Activated gamma-delta T cell (primary cell): ENCODE data around the gene ASXL1.

Source experiments
- DNase-seq: peaks from one replicate; lab custom pipeline; 2025; lab: John Stamatoyannopoulos, UW

ASXL1 gene

DNA sequence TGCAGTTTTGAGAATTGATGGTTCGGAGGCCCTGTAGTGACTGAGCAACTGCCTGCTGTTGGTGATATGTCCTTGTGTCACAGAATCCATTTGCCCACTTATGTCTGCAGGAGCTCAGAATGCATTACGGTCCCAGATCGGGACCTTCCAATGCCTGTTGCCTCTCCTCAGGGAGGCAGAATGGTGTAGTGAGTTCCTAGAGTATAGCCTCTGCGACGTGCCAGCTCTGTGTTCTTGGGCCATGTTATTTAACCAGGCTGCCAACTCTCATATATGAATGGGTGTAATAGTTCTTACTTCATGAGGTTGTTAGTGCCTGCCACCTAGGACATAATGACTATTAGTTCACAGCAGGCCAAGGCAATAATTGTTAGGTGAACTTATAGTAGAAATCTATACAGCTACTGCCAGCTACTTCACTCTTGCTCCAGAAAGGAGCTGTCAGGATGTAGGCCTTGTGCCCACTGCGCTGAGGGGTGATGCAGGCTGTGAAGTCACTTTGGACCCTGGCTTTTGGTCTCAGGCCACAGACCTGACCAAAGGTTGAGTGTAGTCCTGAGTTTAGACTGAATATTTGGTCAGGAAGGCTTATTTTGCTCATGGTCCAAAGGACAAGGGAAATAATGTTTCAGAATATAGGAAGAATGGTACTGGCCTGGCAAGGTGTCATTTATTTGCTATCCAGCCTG lies 82.1 kb downstream of the ASXL1 start:
- no peak for DNase-seq

GRCh38 chr20:32440758-32441078 lies 82.6 kb downstream of the ASXL1 start:
- no peak for DNase-seq

DNA sequence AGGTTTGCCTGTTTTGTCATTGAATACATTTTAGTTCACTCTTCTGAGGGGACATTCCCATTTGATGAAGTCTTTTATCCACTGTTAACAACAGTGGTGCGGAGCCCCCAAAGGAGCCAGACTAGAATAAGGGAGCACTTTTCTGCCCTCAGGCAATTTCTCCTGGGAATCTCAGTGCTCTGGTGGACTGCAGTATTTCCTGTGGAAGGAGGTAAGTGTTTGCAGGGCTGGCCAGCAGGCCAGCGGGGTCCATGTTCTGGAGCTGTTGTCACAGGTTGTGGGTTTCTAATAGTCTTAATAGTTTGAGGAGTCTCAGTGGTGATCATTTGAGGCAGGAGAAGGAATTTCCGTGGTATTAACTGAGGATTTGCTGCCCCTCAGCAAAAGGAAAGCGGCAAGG lies 83.5 kb downstream of the ASXL1 start:
- no peak for DNase-seq

DNA sequence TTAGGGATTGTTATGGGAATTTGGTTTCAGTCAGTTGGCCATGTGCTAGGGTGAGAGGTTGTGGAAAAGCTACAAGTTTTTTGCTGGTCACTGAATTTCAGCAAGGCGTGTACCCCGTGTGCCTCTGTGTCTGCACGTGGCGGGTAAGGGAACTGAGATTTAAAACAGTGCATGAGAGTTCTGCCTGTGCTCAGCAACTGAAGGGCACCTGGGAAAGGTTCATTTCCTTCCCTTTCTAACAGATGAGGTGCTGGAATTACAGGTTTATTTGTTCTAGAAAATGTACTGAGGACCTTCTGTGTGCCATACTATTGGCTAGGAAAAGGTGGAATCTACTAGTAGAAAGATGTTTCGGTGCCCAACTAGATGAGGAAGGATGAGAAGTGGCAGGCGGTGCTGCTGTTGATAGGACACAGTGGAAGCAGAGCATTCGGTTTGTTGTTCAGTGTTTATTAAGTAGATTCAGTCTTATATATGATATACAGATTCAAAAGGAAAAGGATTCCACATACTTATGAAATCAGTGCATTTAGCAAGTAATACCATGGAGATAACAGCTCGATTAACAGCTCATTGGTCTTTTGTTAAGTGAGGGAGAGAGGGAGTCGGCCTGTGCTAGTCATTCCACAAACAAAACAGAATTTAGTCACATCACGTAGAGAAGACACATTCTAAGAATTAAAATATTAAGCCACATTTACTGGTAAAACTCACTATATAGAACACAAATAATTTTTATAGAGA lies 84.7 kb downstream of the ASXL1 start:
- DNase-seq, result no peak

DNA sequence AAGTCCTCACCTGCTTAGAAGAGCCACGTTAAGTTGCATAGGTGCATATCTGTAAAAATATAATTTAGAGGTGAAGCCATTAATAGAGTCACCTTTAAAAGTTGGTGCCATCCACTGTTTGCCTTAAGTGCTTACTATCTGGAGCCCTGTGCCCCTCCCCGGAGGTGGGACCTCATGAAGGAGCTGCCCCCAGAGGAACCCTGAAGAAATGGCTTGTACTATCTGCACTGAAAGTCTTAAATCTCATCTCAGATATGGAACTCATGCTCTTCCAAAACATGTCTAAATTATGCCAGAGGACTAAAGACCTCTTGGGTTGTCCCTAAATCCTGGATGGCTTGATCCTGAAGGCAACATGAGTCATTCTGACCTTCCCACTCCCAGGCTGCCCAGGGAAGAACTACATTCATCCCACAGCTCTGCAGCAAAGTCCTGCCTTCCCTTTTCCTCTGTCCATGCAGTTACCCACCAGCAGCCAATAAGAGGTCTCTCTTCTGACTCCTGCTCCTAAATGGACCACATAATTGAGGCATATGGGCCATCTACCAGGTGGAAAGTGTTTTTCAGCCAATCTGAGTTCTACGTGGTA lies 85.3 kb downstream of the ASXL1 start:
- no peak for DNase-seq

- DNase-seq, result no peak
These were observed 86.5 kb downstream of the ASXL1 start for GRCh38 chr20:32444474-32445220.

DNA sequence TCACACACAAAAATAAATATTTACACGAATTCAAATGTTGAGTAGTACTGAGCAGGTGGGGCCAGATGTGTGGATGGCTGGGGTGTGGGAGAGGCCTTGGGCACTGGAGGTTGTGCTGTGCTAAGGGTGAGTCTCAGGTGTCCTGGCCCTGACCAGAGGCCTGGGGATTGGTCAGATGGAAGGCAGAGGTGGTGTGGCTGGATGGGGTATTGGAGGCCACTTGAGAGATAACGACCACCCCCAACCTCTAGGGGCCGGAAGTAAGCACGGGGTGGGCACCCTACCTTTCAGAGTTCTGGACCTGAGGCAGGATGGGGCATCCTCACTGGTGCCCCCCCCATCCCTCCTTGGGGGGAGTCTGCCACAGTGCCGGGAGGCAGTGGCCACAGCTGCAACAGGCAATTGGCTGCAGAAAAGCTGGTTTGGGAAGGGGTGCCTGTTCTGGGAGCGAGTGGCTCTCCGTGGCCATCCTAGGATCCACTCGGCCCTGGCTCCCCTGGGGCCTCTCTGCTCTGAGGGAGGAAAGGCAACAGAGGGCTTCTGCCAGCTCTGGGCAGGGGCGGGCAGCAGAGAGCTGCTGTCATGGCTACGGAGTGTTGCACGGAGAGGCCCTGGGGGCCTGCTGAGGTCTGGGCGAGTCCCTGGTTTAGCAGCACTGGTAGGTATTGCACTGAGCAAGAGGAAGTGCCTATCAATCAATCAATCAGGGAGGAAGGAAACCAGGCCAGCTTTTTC lies 87.6 kb downstream of the ASXL1 start:
- no peak for DNase-seq

- no peak for DNase-seq
These were observed 88.4 kb downstream of the ASXL1 start for GRCh38 chr20:32446301-32447100.

GRCh38 chr20:32447136-32448027 lies 89.3 kb downstream of the ASXL1 start:
- DNase-seq, result no peak

- DNase-seq, result no peak
These were observed 90.3 kb downstream of the ASXL1 start for GRCh38 chr20:32448306-32449056.

DNA sequence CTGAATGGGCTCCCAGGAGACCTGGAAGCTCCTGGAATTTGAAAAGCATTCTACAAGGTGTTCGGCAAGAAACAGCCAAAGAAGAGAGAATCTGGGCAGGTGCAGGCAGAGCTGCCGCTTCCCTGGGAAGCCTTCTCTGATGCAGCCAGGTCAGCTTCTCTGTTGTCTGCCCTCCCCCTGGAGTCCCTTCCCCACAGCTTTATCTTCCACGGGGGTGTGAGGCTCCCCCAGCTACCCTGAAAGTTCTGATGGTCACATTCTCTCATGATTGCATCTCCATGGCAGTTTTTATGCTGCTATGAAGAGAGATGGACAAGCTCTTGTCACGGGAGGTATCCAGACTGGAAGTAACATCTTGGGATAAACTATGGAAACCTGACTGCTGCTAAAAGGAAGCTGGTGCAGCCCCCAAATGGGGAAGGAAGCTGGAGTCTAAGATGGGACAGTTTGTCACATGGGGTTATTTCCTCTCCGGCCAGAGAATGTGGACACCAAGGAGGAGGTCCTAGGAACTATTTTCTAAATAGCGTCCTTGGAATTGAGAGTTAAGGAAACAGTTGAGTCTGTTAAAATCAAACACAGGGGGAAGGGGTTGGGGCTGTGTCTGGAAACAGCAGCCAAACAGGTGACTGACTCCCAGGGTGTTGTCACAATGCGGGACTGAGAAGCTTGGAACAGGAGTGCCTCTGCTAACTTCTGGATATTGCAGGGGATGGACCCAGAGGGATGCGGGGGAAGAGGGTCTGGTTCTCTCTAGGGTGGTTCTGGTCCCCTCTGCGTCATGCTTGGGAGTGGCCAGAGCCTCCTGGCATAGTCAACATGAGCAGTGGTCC lies 91.1 kb downstream of the ASXL1 start:
- no peak for DNase-seq

- no peak for DNase-seq
These were observed 91.8 kb downstream of the ASXL1 start for GRCh38 chr20:32449890-32450401.

- DNase-seq, result no peak
These were observed 92.4 kb downstream of the ASXL1 start for GRCh38 chr20:32450484-32451061.

DNA sequence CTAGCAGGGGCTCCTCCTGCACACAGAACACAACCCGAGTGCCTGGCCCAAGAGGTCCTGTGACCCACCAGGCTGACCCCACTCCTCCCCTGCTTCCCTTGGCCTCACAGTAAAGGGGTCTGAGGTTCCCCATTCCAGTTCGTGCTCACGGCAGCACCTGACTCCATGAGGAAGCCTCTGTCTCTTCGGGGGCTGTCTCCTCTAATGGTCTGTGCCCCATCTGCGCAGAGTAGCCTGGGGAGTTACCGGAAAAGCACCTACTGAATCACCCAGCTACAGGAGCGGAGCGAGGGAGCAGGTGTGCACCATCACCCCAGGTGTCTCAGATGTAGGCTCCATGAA lies 93.2 kb downstream of the ASXL1 start:
- no peak for DNase-seq

GRCh38 chr20:32451682-32452461 lies 93.7 kb downstream of the ASXL1 start:
- no peak for DNase-seq

- DNase-seq, result no peak
These were observed 94.8 kb downstream of the ASXL1 start for GRCh38 chr20:32452776-32453466.
